Activated T-helper 1 cell treated with anti-CD3 and anti-CD28 coated beads, Interleukin-12 subunit alpha, Interleukin-12 subunit beta, Interleukin-2, Interleukin-4 antibody, amounts not matched to agents 30 ng/mL and 10 ng/mL and 1 ng/mL, durations not matched to agents 14 hours and 24 hours and 36 hours (primary cell): ENCODE data around the gene CLVS2. TPM values are rescaled to one million over a fixed set of nuclear protein-coding genes. Genes with fewer than 3 reads are reported as not detected.

Experiments used
- DNase-seq: peaks from one replicate; pipeline ENCODE4 v3.0.0; 2021; ENCODE audit warnings: low spot score
- H3K27ac Mint-ChIP-seq: one replicate; pipeline ENCODE4 v1.8.0; 2021; ENCODE audit warnings: mild to moderate bottlenecking, mixed read lengths
- H3K27me3 Mint-ChIP-seq: one replicate; pipeline ENCODE4 v1.8.0; 2022; ENCODE audit warnings: mild to moderate bottlenecking, moderate library complexity, mixed read lengths; ENCODE audit not compliant: insufficient read depth
- H3K36me3 Mint-ChIP-seq: one replicate; pipeline ENCODE4 v1.8.0; 2021; ENCODE audit warnings: low read depth, mixed read lengths
- H3K4me1 Mint-ChIP-seq: one replicate; pipeline ENCODE4 v1.8.0; 2021; ENCODE audit warnings: low read depth, mixed read lengths
- H3K4me3 Mint-ChIP-seq: one replicate; pipeline ENCODE4 v1.8.0; 2021; ENCODE audit warnings: mild to moderate bottlenecking, moderate library complexity, mixed read lengths
- H3K9me3 Mint-ChIP-seq: one replicate; pipeline ENCODE4 v1.8.0; 2021; ENCODE audit warnings: mixed read lengths
- intact Hi-C: fragments of 100-400 bp; cut with micrococcal nuclease; formaldehyde crosslinking; loops from one replicate; pipeline ENCODE4 v1.15.1; 2024
- total RNA-seq: library from RNA; stranded (reverse); gene quantifications from 2 replicates; pipeline ENCODE4 v1.2.3, GENCODE V29; 2022

CLVS2 gene, protein sequence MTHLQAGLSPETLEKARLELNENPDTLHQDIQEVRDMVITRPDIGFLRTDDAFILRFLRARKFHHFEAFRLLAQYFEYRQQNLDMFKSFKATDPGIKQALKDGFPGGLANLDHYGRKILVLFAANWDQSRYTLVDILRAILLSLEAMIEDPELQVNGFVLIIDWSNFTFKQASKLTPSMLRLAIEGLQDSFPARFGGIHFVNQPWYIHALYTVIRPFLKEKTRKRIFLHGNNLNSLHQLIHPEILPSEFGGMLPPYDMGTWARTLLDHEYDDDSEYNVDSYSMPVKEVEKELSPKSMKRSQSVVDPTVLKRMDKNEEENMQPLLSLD
- not detected in 2 replicates for total RNA-seq

DNA sequence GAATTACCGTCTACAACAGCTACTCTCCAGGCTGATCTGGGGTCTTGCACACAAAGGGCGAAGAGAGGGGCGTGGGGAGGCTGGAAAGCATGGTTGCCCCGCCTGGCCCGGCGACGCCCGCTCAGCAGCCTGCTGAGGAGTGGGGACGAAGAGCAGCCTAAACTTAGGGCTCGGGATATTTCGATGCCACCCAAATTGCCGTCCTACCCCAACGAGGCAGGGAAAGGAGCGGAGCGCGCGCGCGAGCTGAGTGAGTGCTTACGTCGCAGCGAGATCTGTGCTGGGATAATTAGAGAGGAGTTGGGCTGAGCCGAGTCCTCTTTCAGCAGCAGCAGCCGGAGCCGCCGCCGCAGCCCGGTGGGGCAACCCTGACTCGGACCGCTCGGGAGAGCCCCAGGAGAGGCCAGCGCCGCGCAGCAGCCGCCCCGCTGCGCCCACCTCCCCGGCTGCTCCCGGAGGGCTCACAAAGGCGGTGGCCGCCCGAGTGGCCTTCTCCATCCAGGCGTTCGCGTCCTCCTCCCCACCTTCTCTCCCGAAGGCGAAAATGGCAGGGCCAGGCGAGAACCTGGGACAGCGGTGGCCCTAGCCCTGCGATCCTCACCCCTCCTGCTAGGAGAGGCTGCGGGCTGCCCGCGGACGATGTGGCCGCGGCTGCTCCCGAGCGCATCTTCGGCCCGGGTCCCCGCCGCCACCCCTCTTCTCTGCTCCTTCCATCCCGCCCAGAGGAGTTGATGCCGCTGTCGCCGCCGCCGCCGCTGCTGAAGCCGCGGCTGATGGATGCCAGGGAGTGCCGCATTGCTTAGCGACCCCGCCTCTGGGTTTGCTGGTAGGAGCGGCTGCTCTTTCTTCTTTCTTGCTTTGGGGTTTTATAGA is at the start of gene CLVS2:
TSS of gene CLVS2 (plus strand) at position 315 of the 873 bp plus-strand sequence. CDS start 1,543 bp downstream, outside the sequence.
- Mint-ChIP-seq H3K36me3 (no peaks in the 10 kb centered on the region), H3K27ac (no peak within 1 kb of the TSS), H3K4me3 (no peak within 1 kb of the TSS), H3K4me1 (no peaks in the 10 kb centered on the region), H3K27me3 (peaks cover 31% of the 10 kb centered on the region), H3K9me3 (no peaks in the 10 kb centered on the region)
- intact Hi-C loops = no loop called here
- no peak for DNase-seq

DNA sequence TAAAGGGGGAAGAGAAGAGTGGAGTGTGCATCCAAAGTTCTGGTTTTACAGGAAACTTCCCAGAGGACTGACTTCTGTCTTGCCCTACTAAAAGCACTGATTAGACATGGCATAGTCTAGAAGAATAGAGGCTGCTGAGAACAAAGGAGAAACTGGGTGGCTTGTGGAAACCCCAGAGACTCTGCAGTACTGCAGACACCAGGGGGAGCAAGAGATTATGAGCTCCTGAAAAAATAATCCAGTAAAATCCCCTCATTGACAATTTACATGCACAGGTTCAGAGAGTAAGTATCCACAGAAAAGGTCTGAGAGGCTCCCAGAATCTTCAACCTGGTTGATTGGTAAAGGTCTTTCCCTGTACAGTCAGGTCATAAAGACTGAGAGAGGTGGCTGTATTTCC is 48.7 kb upstream of the CLVS2 start:
- DNase-seq = no peak
- Mint-ChIP-seq H3K9me3 (peaks cover 4% of the 10 kb centered on the region), H3K4me1 (no peaks in the 10 kb centered on the region), H3K27me3 (no peaks in the 10 kb centered on the region), H3K36me3 (no peaks in the 10 kb centered on the region), H3K27ac (no peak overlapping the region), H3K4me3 (no peak overlapping the region)
- intact Hi-C loops = no loop called here

- intact Hi-C loops = no loop called here
- Mint-ChIP-seq H3K4me3 (no peak overlapping the region), H3K9me3 (peaks cover 5% of the 10 kb centered on the region), H3K27me3 (no peaks in the 10 kb centered on the region), H3K4me1 (no peaks in the 10 kb centered on the region), H3K27ac (no peak overlapping the region), H3K36me3 (no peaks in the 10 kb centered on the region)
- no peak for DNase-seq
Measured at GRCh38 chr6:122953766-122954165, 42.3 kb upstream of the CLVS2 start.

GRCh38 chr6:122956376-122956775 is 39.7 kb upstream of the CLVS2 start:
- Mint-ChIP-seq H3K9me3 (peaks cover 10% of the 10 kb centered on the region), H3K27ac (no peak overlapping the region), H3K27me3 (no peaks in the 10 kb centered on the region), H3K4me3 (no peak overlapping the region), H3K4me1 (no peaks in the 10 kb centered on the region), H3K36me3 (no peaks in the 10 kb centered on the region)
- no peak for DNase-seq
- intact Hi-C loops = no loop called here

DNA sequence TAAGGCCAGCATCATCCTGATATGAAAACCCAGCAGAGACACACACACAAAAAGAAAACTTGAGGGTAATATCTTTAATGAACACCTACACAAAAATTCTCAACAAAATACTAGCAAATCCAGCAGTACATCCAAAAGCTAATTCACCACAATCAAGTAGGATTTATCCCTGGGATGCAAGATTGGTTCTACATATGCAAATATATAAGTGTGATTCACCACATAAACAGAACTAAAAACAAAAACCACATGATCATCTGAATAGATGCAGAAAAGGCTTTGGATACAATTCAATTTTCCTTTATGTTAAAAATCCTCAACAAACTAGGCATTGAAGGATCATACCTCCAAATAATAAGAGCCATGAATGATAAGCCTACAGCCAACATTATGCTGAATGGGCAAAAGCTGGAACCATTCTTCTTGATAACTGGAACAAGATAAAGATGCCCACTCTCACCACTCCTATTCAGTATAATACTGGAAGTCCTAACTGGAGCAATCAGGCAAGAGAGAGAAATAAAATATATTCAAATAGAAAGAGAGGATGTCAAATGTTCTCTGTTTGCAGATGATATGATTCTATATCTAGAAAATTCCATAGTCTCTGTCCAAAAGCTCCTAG is 33.9 kb upstream of the CLVS2 start:
- H3K4me3 Mint-ChIP-seq = no peak overlapping the region
- no peak for DNase-seq
- intact Hi-C loops = no loop called here

DNA sequence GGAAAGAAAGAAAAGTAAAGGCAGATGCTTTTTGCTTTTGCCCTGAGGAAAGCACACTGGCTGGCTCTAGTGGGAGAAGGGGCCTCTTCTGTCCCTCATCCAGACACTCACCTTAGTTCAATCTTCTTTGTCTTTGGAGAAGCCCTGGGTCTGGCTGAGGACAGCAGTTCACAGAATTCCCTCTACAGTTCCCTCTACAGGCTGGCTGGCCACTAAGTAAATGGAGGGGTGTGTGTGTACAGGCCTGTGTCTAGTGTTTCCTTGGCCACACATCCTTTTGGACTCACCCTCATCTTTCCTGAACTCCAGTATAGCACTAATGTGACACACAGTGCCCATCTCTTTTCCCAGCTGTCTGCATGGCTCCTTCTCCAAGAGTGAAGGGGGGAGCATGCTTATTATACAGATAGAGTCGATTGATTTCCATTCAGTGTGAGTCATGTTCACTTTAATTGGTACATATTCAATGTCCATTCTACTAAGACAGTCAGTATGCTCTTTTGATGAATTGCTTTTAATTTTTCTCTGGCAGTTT is 26.0 kb upstream of the CLVS2 start:
- H3K9me3 Mint-ChIP-seq = no peaks in the 10 kb centered on the region
- no peaks in the 10 kb centered on the region for H3K27me3 Mint-ChIP-seq
- no peaks in the 10 kb centered on the region for H3K36me3 Mint-ChIP-seq
- DNase-seq = no peak
- intact Hi-C loops = no loop called here
- H3K4me3 Mint-ChIP-seq = no peak overlapping the region
- H3K4me1 Mint-ChIP-seq = no peaks in the 10 kb centered on the region
- no peak overlapping the region for H3K27ac Mint-ChIP-seq

More for the DNA sequence above, 33.9 kb upstream of the CLVS2 start:
- Mint-ChIP-seq H3K9me3 (peaks cover 7% of the 10 kb centered on the region), H3K4me1 (no peaks in the 10 kb centered on the region), H3K27me3 (no peaks in the 10 kb centered on the region), H3K27ac (no peak overlapping the region), H3K36me3 (no peaks in the 10 kb centered on the region)

DNA sequence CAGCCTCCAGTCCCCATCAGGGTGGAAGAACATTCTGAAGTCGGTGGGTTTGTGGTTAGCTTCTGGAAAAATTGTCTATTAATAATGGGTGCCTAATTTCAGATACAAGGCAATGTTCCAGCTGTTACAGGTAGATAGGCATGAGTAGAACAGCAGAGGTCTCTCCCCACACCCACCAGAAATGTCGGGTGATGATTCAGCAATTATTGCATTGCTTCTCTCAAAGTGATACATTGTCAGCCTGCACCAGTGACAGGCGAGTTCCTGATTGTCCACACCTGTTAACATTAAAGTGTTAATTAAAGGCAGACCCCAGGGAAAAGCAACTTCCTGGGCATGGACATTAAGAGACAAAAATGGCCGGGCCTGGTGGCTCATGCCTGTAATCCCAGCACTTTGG is 18.9 kb upstream of the CLVS2 start:
- intact Hi-C loops = no loop called here
- H3K4me3 Mint-ChIP-seq = no peak overlapping the region

DNA sequence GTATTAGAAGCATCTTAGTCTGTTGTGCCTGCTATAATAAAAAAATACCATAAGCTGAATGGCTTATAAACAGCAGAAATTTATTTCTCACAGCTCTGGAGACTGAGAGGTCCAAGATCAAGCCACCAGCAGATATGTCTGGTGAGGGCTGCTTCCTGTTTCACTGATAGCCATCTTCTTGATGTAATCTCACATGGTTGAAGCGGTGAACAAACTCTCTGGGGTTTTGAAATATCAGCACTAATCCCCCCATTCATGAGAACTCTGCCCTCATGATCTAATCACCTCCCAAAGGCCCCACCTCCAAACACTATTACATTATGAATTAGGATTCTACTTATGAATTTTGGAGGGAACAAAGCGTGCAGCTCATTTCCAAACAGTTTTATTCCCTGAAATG is 11.6 kb upstream of the CLVS2 start:
- Mint-ChIP-seq H3K27me3 (no peaks in the 10 kb centered on the region), H3K4me3 (no peak overlapping the region), H3K4me1 (no peaks in the 10 kb centered on the region), H3K27ac (no peak overlapping the region), H3K36me3 (no peaks in the 10 kb centered on the region), H3K9me3 (peaks cover 13% of the 10 kb centered on the region)
- DNase-seq = no peak
- intact Hi-C loops = no loop called here

More for the DNA sequence above, 18.9 kb upstream of the CLVS2 start:
- DNase-seq = no peak
- Mint-ChIP-seq H3K36me3 (no peaks in the 10 kb centered on the region), H3K9me3 (no peaks in the 10 kb centered on the region), H3K4me1 (no peaks in the 10 kb centered on the region), H3K27ac (no peak overlapping the region), H3K27me3 (no peaks in the 10 kb centered on the region)

DNA sequence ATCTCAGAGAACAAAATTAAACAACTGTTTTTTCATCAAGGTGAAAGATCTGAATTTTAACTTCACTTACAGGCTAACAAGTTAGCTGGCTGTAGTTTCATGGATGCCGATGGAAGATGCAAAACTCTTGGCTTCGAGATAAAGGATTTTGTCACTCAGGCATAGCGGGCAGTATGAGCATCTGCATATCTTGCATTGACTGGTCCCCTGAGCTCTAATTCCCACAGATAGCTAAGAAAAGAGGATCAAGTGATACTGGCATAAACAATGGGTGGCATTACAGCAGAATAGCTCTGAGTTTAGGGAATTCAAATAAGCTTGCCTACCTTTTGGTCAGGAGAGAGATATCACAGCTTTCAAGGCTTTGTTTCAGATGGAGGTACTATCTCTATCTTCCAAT is 1.8 kb upstream of the CLVS2 start:
- no peak overlapping the region for H3K27ac Mint-ChIP-seq
- DNase-seq = no peak
- no peak overlapping the region for H3K4me3 Mint-ChIP-seq
- no peaks in the 10 kb centered on the region for H3K36me3 Mint-ChIP-seq
- H3K27me3 Mint-ChIP-seq = peaks cover 31% of the 10 kb centered on the region
- intact Hi-C loops = no loop called here
- H3K9me3 Mint-ChIP-seq = no peaks in the 10 kb centered on the region
- no peaks in the 10 kb centered on the region for H3K4me1 Mint-ChIP-seq

DNA sequence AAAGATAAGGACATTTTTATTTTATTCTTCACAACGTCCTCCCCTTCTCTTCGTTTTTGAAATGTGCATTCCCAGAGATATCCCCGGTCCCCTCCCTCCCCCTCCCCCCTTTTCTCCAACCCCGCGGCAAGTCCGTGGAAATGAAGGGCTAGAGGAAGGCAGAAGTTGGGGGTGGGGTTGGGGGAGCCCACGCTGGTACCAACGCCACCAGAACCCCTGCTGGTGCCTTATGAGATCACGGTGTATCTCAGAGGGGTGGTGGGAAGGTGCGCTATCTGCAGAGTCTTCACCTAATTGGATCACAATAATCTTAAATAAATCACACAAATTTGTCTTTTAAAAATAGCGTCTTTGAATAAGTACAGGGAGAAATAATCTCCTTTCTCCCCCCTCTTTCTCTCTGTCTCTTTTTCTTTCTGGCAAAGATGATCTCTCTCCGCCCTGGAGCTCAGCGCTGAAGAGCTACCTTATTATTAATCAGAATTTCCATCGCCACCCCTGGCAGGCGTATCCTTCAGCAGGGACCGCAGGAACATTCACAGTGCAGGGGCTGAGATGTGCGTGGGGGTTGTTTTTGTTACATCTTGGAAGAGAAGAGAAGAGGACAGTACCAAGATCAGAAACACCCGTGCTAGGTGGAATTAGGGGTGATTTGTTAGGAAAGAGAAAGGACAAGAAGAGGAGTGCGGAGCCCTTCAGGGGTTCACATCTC is 915 bp downstream of the CLVS2 start:
- Mint-ChIP-seq H3K27ac (no peak overlapping the region), H3K36me3 (no peaks in the 10 kb centered on the region), H3K27me3 (peaks cover 31% of the 10 kb centered on the region), H3K4me1 (no peaks in the 10 kb centered on the region), H3K4me3 (no peak overlapping the region), H3K9me3 (no peaks in the 10 kb centered on the region)
- intact Hi-C loops = no loop called here
- DNase-seq = no peak

DNA sequence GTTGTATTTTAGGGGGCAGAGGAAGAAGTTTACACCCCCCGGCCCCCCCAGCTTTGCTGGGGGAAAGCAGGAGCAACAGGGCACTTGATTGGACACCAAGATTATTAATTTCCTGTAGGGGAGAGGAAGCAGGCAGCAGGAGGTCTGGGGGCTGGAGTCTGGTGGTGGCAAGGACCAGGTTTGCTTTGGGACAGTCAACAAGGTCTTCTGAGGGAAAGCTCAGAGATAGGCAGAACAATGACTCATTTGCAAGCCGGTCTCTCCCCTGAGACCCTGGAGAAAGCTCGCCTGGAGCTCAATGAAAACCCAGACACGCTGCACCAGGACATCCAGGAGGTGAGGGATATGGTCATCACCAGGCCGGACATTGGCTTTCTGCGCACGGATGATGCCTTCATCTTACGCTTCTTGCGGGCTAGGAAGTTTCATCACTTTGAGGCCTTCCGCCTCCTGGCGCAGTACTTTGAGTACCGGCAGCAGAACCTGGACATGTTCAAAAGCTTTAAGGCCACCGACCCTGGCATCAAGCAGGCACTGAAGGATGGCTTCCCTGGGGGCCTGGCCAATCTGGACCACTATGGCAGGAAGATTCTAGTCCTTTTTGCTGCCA is 1.6 kb downstream of the CLVS2 start:
- Mint-ChIP-seq H3K36me3 (no peaks in the 10 kb centered on the region), H3K4me3 (no peak overlapping the region), H3K4me1 (no peaks in the 10 kb centered on the region), H3K27ac (no peak overlapping the region), H3K27me3 (peaks cover 31% of the 10 kb centered on the region), H3K9me3 (no peaks in the 10 kb centered on the region)
- DNase-seq = no peak
- intact Hi-C loops = no loop called here

DNA sequence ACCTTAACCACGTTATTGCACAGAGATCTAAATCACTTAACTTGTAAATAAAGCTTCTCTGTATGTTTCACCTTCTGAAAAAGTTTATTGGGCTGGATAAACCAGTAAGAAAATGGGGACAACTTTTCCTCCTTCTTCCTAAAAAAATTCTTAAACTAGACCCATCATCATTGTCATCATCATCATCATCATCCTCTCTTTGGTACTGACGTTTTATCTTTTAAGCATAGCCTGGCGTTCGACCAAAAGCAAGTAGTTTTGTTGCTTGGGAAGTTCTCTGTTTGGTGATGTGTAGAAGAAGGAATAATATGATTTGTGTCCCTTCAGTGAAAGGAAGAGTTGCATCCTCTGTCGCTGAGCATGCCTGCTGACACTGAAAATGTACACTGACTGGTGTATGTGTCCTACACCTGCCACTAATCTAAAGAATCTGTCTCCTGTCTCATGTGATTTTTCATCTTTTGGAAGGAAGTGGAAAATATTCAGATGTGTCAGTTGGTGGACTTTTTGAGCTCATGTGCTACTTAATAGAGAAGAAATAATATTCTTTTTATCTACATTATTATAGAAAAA is 2.5 kb downstream of the CLVS2 start:
- intact Hi-C loops = no loop called here
- H3K27ac Mint-ChIP-seq = no peak overlapping the region
- H3K27me3 Mint-ChIP-seq = peaks cover 31% of the 10 kb centered on the region
- no peaks in the 10 kb centered on the region for H3K36me3 Mint-ChIP-seq
- H3K9me3 Mint-ChIP-seq = no peaks in the 10 kb centered on the region
- no peak overlapping the region for H3K4me3 Mint-ChIP-seq
- H3K4me1 Mint-ChIP-seq = no peaks in the 10 kb centered on the region
- no peak for DNase-seq
